K562 (cell line): ENCODE results near the gene FBXW2. TPM values are rescaled to one million over a fixed set of nuclear protein-coding genes. Genes with fewer than 3 reads are reported as not detected.

ENCODE experiments used
- ESRRA ChIP-seq: fragments of 450-650 bp; IDR thresholded peaks from 2 replicates; pipeline ENCODE4 v1.6.1; 2014; ENCODE audit warnings: low read depth, mild to moderate bottlenecking, moderate library complexity, borderline replicate concordance
- FOS ChIP-seq: IDR thresholded peaks from 3 replicates; pipeline ENCODE4 v1.6.1; 2011; ENCODE audit not compliant: insufficient read length; ENCODE audit errors: extremely low read depth
- HNRNPH1 ChIP-seq: fragments of 200-400 bp; formaldehyde crosslinking; optimal IDR thresholded peaks from 2 replicates; pipeline ENCODE3; 2017; ENCODE audit warnings: low read depth, mild to moderate bottlenecking, low read length, moderate library complexity
- ILF3 ChIP-seq: fragments of 450-650 bp; IDR thresholded peaks from 2 replicates; pipeline ENCODE4 v1.6.1; 2018; ENCODE audit warnings: antibody characterized with exemption, mild to moderate bottlenecking, moderate library complexity, borderline replicate concordance
- KDM2B ChIP-seq: fragments of 250-450 bp; sonication (Bioruptor Pico); IDR thresholded peaks from 2 replicates; pipeline ENCODE4 v1.8.0; 2021; ENCODE audit warnings: mild to moderate bottlenecking, moderate library complexity
- KDM5B ChIP-seq: fragments of 200-600 bp; sonication (generic); IDR thresholded peaks from 2 replicates; pipeline ENCODE4 v1.6.1; 2012; ENCODE audit warnings: low read depth, mild to moderate bottlenecking, moderate library complexity, low read length, control low read depth, inconsistent platforms; ENCODE audit not compliant: insufficient replicate concordance
- MAFF ChIP-seq: IDR thresholded peaks from 2 replicates; pipeline ENCODE4 v1.6.1; 2012; ENCODE audit warnings: low read length, improper control_type of control experiment
- MBD2 ChIP-seq: sonication (generic); IDR thresholded peaks from 2 replicates; pipeline ENCODE4 v1.6.1; 2016; ENCODE audit warnings: low read depth, borderline replicate concordance
- MIER1 ChIP-seq: fragments of 450-650 bp; IDR thresholded peaks from 2 replicates; pipeline ENCODE4 v1.6.1; 2016; ENCODE audit warnings: antibody characterized with exemption, mild to moderate bottlenecking, low read depth
- NFE2L1 ChIP-seq: fragments of 450-650 bp; IDR thresholded peaks from 2 replicates; pipeline ENCODE4 v1.6.1; 2016; ENCODE audit warnings: missing genetic modification characterization, low read depth, mild to moderate bottlenecking, missing compliant biosample characterization, moderate library complexity, borderline replicate concordance
- PHTF2 ChIP-seq: fragments of 250-450 bp; sonication (Bioruptor Pico); IDR thresholded peaks from 2 replicates; pipeline ENCODE4 v1.5.0; 2021; ENCODE audit warnings: mild to moderate bottlenecking
- PML ChIP-seq: IDR thresholded peaks from 2 replicates; pipeline ENCODE4 v1.6.1; 2012; ENCODE audit warnings: low read length, inconsistent platforms
- POLR2A ChIP-seq: fragments of 450-650 bp; conservative IDR thresholded peaks from 2 replicates; pipeline ENCODE4 v1.6.1; 2016
- POLR2H ChIP-seq: IDR thresholded peaks from 2 replicates; pipeline ENCODE4 v1.6.1; 2016; ENCODE audit warnings: missing genetic modification characterization, low read depth, mild to moderate bottlenecking, control low read depth, missing compliant biosample characterization, moderate library complexity
- RCOR1 ChIP-seq, 2 experiments: IDR thresholded peaks; 2 replicates each; pipeline ENCODE4 v1.6.1; 2012; ENCODE audit warnings: low read depth in 2 of 2, low read length in 2 of 2, borderline replicate concordance in 1 of 2, improper control_type of control experiment in 1 of 2
- RFX5 ChIP-seq: IDR thresholded peaks from 2 replicates; pipeline ENCODE4 v1.6.1; 2011; ENCODE audit warnings: low read depth, mild to moderate bottlenecking, improper control_type of control experiment, low read length
- SAFB ChIP-seq: fragments of 200-400 bp; formaldehyde crosslinking; IDR thresholded peaks from 2 replicates; pipeline ENCODE4 v1.6.1; 2017; ENCODE audit warnings: low read depth, low read length, borderline replicate concordance
- TARDBP ChIP-seq: fragments of 450-650 bp; IDR thresholded peaks from 2 replicates; pipeline ENCODE4 v1.6.1; 2016
- TOE1 ChIP-seq, 2 experiments: fragments of 450-650 bp in 1 of 2; sonication (generic) in 1 of 2; formaldehyde crosslinking in 1 of 2; IDR thresholded peaks; 2 replicates each; pipeline versions ENCODE4 v1.7.1 to v1.8.0; 2016 to 2022; ENCODE audit warnings: borderline replicate concordance in 2 of 2, mild to moderate bottlenecking in 2 of 2, antibody characterized with exemption in 1 of 2, inconsistent platforms in 1 of 2, low read depth in 1 of 2, missing genetic modification reagents in 1 of 2, moderate library complexity in 1 of 2
- U2AF2 ChIP-seq: fragments of 200-400 bp; formaldehyde crosslinking; optimal IDR thresholded peaks from 2 replicates; pipeline ENCODE3; 2017; ENCODE audit warnings: low read depth, mild to moderate bottlenecking, low read length
- ZBTB1 ChIP-seq: sonication (generic); formaldehyde crosslinking; IDR thresholded peaks from 2 replicates; pipeline ENCODE4 v1.8.1; 2023; ENCODE audit warnings: missing genetic modification reagents, low read depth, mild to moderate bottlenecking, borderline replicate concordance
- polyA plus RNA-seq, 8 experiments: library from polyadenylated mRNA; depleted of rRNA in 4 of 8; stranded (reverse) in 5 of 8; unstranded in 3 of 8; fragments of >200 nt; fragmentation: Nextera tagmentation in 2 of 8; fragmentation: Illumina TruSeq in 1 of 8; extraction: Ambion mirVana in 2 of 8; extraction: Trizol in 1 of 8; gene quantifications; 2 replicates each; pipeline versions ENCODE4 v1.2.1 to v1.2.3, GENCODE V29; 2011 to 2014; ENCODE audit warnings: inconsistent platforms in 1 of 8, missing spikeins in 1 of 8
- total RNA-seq, 7 experiments: library from RNA; depleted of rRNA in 6 of 7; stranded (reverse); fragments of >200 nt in 6 of 7; fragmentation: Illumina TruSeq in 2 of 7; extraction: Trizol in 2 of 7; gene quantifications; 2 replicates each; pipeline versions ENCODE4 v1.2.1 to v1.2.3, GENCODE V29; 2011 to 2021; ENCODE audit warnings: low replicate concordance in 1 of 7
- TF ChIP-seq, protein P1 (sequence below), 2 experiments: IDR thresholded peaks; 2 replicates each; pipeline ENCODE4 v1.6.1; 2012; ENCODE audit warnings: improper control_type of control experiment in 2 of 2, low read depth in 2 of 2, low read length in 2 of 2, borderline replicate concordance in 1 of 2
- TF ChIP-seq, protein P2 (sequence below): fragments of 200-800 bp; sonication (Bioruptor generic); IDR thresholded peaks from 2 replicates; pipeline ENCODE4 v1.6.1; 2017; ENCODE audit warnings: missing genetic modification characterization, missing compliant biosample characterization
- TF ChIP-seq, protein P3 (sequence below): sonication (generic); formaldehyde crosslinking; IDR thresholded peaks from 2 replicates; pipeline ENCODE4 v1.9.0; 2022; ENCODE audit warnings: mild to moderate bottlenecking, missing genetic modification reagents

The FBXW2 gene
- total and polyA plus RNA-seq, 9 of the 15 experiments (the other 6 are each of a cell fraction or from before 2014, with no cell fraction given), result 2.5 to 57.8 (median 28.1) TPM

- TF ChIP-seq HNRNPH1, result no peak
- peak; percentile 91 for TF ChIP-seq MBD2
- TF ChIP-seq, protein P1, sequence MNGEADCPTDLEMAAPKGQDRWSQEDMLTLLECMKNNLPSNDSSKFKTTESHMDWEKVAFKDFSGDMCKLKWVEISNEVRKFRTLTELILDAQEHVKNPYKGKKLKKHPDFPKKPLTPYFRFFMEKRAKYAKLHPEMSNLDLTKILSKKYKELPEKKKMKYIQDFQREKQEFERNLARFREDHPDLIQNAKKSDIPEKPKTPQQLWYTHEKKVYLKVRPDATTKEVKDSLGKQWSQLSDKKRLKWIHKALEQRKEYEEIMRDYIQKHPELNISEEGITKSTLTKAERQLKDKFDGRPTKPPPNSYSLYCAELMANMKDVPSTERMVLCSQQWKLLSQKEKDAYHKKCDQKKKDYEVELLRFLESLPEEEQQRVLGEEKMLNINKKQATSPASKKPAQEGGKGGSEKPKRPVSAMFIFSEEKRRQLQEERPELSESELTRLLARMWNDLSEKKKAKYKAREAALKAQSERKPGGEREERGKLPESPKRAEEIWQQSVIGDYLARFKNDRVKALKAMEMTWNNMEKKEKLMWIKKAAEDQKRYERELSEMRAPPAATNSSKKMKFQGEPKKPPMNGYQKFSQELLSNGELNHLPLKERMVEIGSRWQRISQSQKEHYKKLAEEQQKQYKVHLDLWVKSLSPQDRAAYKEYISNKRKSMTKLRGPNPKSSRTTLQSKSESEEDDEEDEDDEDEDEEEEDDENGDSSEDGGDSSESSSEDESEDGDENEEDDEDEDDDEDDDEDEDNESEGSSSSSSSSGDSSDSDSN (IDR thresholded peaks at IDR 0.05; ENCODE audit: borderline replicate concordance in 1 of 2, low read depth in 2 of 2, low read length in 2 of 2), result peak; percentile 56 to 75; a peak in 2 of 4 replicates
- TF ChIP-seq, protein P2, sequence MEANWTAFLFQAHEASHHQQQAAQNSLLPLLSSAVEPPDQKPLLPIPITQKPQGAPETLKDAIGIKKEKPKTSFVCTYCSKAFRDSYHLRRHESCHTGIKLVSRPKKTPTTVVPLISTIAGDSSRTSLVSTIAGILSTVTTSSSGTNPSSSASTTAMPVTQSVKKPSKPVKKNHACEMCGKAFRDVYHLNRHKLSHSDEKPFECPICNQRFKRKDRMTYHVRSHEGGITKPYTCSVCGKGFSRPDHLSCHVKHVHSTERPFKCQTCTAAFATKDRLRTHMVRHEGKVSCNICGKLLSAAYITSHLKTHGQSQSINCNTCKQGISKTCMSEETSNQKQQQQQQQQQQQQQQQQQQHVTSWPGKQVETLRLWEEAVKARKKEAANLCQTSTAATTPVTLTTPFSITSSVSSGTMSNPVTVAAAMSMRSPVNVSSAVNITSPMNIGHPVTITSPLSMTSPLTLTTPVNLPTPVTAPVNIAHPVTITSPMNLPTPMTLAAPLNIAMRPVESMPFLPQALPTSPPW (CRISPR knock-in tag), result peak; percentile 67
- no peak for TF ChIP-seq SAFB
- TF ChIP-seq RFX5, result no peak
- 0 out of 2 replicates have a peak, but pooled peaks have one; percentile 81 for TF ChIP-seq ZBTB1
- peak; percentile 86; the same call in 1 of the 2 replicates for TF ChIP-seq TOE1 (IDR thresholded peaks at IDR 0.05; ENCODE audit: borderline replicate concordance)
- TF ChIP-seq TOE1 (CRISPR knock-in tag; IDR thresholded peaks at IDR 0.05; ENCODE audit: borderline replicate concordance, low read depth), result no peak
- no peak for TF ChIP-seq MIER1
- TF ChIP-seq ILF3, result no peak
- TF ChIP-seq PHTF2 (CRISPR knock-in tag), result no peak
- TF ChIP-seq PML, result peak; percentile 56; the same call in 1 of the 2 replicates
- peak; percentile 74 for TF ChIP-seq POLR2A
- TF ChIP-seq NFE2L1 (tag), result no peak
- peak; percentile 90 for TF ChIP-seq FOS
- TF ChIP-seq RCOR1 (IDR thresholded peaks at IDR 0.05; ENCODE audit: borderline replicate concordance in 1 of 2, low read depth in 2 of 2, low read length in 2 of 2), result peak in 1 of 2 experiments; percentile 19; a peak in 1 of 4 replicates
- no peak for TF ChIP-seq U2AF2
- peak; percentile 55; the same call in 1 of the 2 replicates for TF ChIP-seq TARDBP
- peak; percentile 28; the same call in 1 of the 2 replicates for TF ChIP-seq ESRRA
- peak; percentile 98 for TF ChIP-seq KDM2B
- TF ChIP-seq POLR2H (tag), result no peak
- TF ChIP-seq, protein P3, sequence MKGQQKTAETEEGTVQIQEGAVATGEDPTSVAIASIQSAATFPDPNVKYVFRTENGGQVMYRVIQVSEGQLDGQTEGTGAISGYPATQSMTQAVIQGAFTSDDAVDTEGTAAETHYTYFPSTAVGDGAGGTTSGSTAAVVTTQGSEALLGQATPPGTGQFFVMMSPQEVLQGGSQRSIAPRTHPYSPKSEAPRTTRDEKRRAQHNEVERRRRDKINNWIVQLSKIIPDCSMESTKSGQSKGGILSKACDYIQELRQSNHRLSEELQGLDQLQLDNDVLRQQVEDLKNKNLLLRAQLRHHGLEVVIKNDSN, result peak; percentile 97
- no peak for TF ChIP-seq MAFF
- peak; percentile 72 for TF ChIP-seq KDM5B
These were observed 78.9 kb downstream of the FBXW2 start, which contains the start of gene MEGF9 (continued) for GRCh38 chr9:120714088-120714845.
